Activated CD4-positive, alpha-beta T cell treated with anti-CD3 and anti-CD28 coated beads, Interleukin-2, amount 50 U/mL, for 16 hours (primary cell): ENCODE results near the gene YTHDC1.
A peak's percentile ranks its signal among the peaks of the same experiment; 100 is the strongest.
"Not testable (repeated sequence)": the region's sequence is repeated elsewhere in the genome, so short reads cannot be mapped to it uniquely, and the experiment has no call there.

Experiments
- DNase-seq: peaks from one replicate; pipeline ENCODE4 v3.0.0-alpha.2; 2020

The YTHDC1 gene

GRCh38 chr4:68349649-68350360 lies at the start of gene YTHDC1:
TSS of gene YTHDC1 (minus strand) at chr4:68350090. CDS start at chr4:68349753, 337 bp downstream.
- DNase-seq, result peak; percentile 96

DNA sequence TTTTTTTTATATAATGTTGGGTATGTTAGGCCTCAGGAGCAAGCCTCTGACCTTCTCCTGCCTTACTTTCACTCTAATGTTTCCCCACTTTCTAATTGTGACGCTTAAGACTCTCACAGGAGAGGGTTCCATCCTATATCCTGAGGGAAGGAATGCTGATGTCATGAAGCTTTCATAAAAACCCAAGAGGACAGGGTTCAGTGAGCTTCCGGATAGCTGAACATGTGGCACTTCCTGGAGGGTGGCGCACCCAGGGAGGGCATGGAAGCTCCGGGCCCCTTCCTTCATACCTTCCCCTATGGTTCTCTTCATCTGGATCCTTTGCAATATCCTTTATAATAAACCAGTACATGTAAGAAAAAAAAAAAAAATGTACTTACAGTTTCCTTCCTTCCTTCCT lies 49.4 kb upstream of the YTHDC1 start:
- DNase-seq, result no peak

DNA sequence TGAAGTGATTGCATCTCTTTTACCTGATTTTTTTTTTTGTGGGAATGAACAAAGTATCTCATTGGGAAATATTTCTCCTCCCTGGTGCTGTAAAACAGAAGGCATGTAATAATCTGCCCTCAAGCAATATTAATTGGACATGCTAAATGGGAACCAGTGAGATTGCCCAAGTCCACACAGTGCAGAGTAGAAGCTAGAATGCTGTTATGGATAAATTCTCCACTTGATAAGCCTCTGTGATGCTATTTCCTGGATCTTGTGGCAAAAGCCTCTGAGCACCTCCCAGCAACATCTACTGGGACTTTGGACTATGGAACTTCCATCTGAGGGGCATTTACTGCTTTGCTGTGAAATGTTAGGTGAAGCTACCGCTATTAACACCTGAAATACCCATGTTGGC lies 46.9 kb upstream of the YTHDC1 start:
- DNase-seq, result no peak

DNA sequence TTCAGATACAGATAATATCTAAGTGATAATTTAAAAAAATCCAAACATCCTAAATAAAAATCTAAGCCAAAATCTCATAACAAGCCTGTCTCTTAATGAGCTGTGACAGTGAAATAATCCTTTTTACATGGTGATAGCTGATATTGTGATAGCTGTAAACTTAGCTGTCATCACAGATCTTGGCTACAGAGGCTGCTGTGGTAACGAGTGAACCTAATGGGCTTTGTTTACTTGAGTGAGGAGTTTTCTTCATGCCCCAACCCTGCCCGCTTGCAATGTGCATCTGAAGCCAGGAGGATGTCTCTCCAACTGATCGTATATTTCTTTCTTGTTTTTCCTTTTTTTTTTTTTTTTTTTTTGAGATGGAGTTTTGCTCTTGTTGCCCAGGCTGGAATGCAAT lies 41.5 kb upstream of the YTHDC1 start:
- no peak for DNase-seq

- DNase-seq, result no peak
Observed at GRCh38 chr4:68390205-68390935, 40.5 kb upstream of the YTHDC1 start.

- DNase-seq, result not testable (repeated sequence)
Observed at GRCh38 chr4:68389386-68389913, 39.6 kb upstream of the YTHDC1 start.

DNA sequence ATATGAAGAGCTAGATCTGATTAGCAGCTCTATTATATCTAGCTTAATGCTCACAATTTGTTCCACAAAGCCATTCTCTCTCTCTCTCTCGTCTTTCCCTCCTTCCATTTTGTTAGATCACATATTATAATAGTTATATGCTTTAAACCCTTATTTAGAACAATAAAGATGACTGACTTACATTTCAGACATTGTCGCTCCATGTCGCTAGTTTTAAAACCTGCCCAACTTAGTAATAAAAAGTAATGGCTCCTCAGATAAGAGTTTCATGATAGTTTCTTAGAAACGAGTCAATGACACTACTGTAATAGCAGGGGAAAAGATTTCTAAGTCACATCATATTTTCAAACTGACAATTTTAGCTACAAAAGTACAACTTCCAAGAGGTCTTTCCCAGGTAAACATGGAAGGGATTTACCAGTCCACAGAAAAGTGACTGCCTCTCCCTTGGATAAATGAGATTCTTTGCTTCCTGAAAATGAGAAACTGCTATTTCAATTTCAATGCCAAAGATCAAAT lies 38.5 kb upstream of the YTHDC1 start:
- no peak for DNase-seq

DNA sequence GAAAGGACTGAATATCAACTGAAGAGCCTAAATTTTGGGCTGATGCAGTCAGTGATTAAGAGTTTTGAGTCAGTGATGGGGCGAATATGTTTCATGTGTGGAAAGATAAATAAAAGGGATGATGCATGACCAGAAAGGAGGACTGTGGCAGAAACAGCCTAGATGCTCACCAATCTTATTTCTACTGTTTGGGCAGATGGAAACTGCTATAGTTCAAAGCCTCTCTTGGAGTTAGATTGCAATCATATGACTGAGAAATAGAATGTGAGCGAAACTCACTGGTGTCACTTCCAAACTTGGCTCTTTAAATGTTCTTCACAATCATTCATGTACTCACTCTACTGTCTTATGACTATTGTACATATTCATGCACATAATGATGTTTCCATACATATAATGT lies 35.4 kb upstream of the YTHDC1 start:
- DNase-seq, result no peak

GRCh38 chr4:68383115-68383514 lies 33.2 kb upstream of the YTHDC1 start:
- no peak for DNase-seq

DNA sequence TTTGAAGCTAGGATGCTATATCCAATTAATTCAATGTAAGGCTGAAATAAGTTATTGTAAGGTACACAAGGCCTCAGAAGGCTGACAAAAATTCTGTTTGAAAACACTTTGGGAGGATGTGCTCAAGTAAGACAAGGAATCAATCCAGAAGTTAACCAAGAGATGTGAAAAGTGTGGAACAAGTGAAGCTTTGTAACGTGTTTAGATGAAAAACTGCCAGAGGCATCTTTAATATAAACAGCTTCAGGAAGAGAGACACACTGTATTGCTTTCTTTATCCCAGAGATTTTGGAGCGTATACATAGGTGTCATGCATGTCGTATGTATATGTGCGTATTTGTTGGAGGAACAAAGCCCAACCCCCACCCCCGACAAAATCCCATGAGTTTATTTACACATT lies 28.3 kb upstream of the YTHDC1 start:
- no peak for DNase-seq

GRCh38 chr4:68375667-68376559 lies 26.0 kb upstream of the YTHDC1 start:
- DNase-seq, result peak; percentile 69

GRCh38 chr4:68373513-68373912 lies 23.6 kb upstream of the YTHDC1 start:
- peak; percentile 75 for DNase-seq

GRCh38 chr4:68372588-68372987 lies 22.7 kb upstream of the YTHDC1 start:
- DNase-seq, result no peak

GRCh38 chr4:68369142-68369805 lies 19.4 kb upstream of the YTHDC1 start:
- DNase-seq, result no peak

GRCh38 chr4:68368691-68369131 lies 18.8 kb upstream of the YTHDC1 start:
- DNase-seq, result no peak

DNA sequence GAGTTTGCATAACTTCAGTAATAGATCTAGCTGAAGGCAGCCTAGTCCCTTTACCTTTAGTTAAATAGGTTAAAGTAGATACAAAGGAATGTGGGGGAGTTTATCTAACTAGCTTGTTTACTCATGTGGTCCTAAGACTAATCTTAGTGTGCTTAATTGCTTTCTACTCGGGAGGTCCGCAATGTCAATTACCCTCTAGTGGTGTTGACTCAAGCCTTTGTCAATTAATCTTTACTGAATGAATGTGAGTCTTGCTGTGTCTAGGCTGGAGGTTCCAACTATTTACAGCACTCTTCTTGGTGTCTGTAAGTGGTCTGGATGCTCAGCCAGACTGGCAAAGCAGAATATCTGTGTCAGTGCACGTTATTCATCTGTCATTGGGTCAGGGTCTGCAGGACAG lies 17.9 kb upstream of the YTHDC1 start:
- no peak for DNase-seq

- no peak for DNase-seq
Observed at GRCh38 chr4:68366600-68366999, 16.7 kb upstream of the YTHDC1 start.

GRCh38 chr4:68365068-68365467 lies 15.2 kb upstream of the YTHDC1 start:
- no peak for DNase-seq

GRCh38 chr4:68361146-68361589 lies 11.3 kb upstream of the YTHDC1 start:
- no peak for DNase-seq

- DNase-seq, result no peak
Observed at GRCh38 chr4:68360231-68360968, 10.5 kb upstream of the YTHDC1 start.

GRCh38 chr4:68359508-68359907 lies 9.6 kb upstream of the YTHDC1 start:
- DNase-seq, result no peak

DNA sequence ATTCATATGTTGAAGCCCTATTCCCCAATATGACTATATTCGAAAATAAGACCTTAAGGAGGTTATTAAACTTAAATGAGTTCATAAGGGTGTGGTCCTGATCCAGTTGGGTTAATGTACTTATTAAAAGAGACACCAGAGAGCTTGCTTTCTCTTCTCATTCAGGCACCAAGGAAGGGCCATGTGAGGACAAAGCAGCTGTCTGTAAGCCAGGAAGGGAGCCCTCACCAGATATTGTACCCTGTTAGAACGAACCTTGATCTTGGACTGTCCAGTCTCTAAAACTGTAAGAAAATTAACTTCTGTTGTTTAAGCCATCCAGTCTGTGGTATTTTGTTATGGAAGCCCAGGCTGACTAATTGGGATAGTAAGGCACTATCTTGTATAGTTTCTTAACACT lies 9.1 kb upstream of the YTHDC1 start:
- no peak for DNase-seq
